H9 (cell line): Measurements from ENCODE around the gene OAS1. TPM values are rescaled to one million over a fixed set of nuclear protein-coding genes. Genes with fewer than 3 reads are reported as not detected.

Experiments
- DNase-seq: peaks from one replicate; pipeline ENCODE4 v3.0.0-alpha.2; 2017
- H2AFZ ChIP-seq: one replicate; pipeline ENCODE4 v1.6.1; 2013; ENCODE audit warnings: mild to moderate bottlenecking, low read length, control low read depth, moderate library complexity
- H2AK5ac ChIP-seq: 2 replicates; pipeline ENCODE4 v1.6.1; 2013; ENCODE audit warnings: low read length, control low read depth, mixed read lengths; ENCODE audit not compliant: insufficient read length
- H2BK120ac ChIP-seq: one replicate; pipeline ENCODE4 v1.6.1; 2013; ENCODE audit warnings: low read depth, mild to moderate bottlenecking, low read length, control low read depth, inconsistent platforms; ENCODE audit not compliant: poor library complexity, severe bottlenecking
- H2BK12ac ChIP-seq: 2 replicates; pipeline ENCODE4 v1.6.1; 2013; ENCODE audit warnings: low read length, control low read depth, mixed read lengths, low read depth; ENCODE audit not compliant: insufficient read length
- H2BK15ac ChIP-seq: 2 replicates; pipeline ENCODE4 v1.6.1; 2013; ENCODE audit warnings: low read depth, low read length, control low read depth
- H2BK20ac ChIP-seq: one replicate; pipeline ENCODE4 v1.6.1; 2013; ENCODE audit warnings: low read depth, mild to moderate bottlenecking, low read length, control low read depth, inconsistent platforms; ENCODE audit not compliant: poor library complexity, severe bottlenecking
- H2BK5ac ChIP-seq: 2 replicates; pipeline ENCODE4 v1.6.1; 2013; ENCODE audit warnings: low read length, control low read depth, mixed read lengths; ENCODE audit not compliant: insufficient read length
- H3K14ac ChIP-seq: 2 replicates; pipeline ENCODE4 v1.6.1; 2013; ENCODE audit warnings: low read length, control low read depth; ENCODE audit not compliant: insufficient read depth
- H3K18ac ChIP-seq: 2 replicates; pipeline ENCODE4 v1.6.1; 2013; ENCODE audit warnings: low read depth, mild to moderate bottlenecking, mixed read lengths, low read length, control low read depth; ENCODE audit not compliant: insufficient read length
- H3K23ac ChIP-seq: 2 replicates; pipeline ENCODE4 v1.6.1; 2013; ENCODE audit warnings: low read length, control low read depth, mixed read lengths, low read depth; ENCODE audit not compliant: insufficient read length
- H3K23me2 ChIP-seq: 2 replicates; pipeline ENCODE4 v1.6.1; 2013; ENCODE audit warnings: low read depth, mild to moderate bottlenecking, mixed read lengths, low read length, control low read depth; ENCODE audit not compliant: insufficient read length, poor library complexity, severe bottlenecking
- H3K27ac ChIP-seq: 2 replicates; pipeline ENCODE4 v1.5.1; 2013; ENCODE audit warnings: low read length, control low read depth, mixed read lengths, low read depth; ENCODE audit not compliant: insufficient read length
- H3K27me3 ChIP-seq: 2 replicates; pipeline ENCODE4 v1.6.1; 2013; ENCODE audit warnings: low read length, control low read depth, inconsistent platforms; ENCODE audit not compliant: insufficient read depth
- H3K4ac ChIP-seq: 2 replicates; pipeline ENCODE4 v1.6.1; 2013; ENCODE audit warnings: low read depth, mild to moderate bottlenecking, control low read depth, inconsistent platforms, low read length, moderate library complexity
- H3K4me1 ChIP-seq: 2 replicates; pipeline ENCODE4 v1.6.1; 2013; ENCODE audit warnings: low read length, control low read depth, inconsistent platforms; ENCODE audit not compliant: insufficient read depth
- H3K4me2 ChIP-seq: 2 replicates; pipeline ENCODE4 v1.6.1; 2013; ENCODE audit warnings: low read length, control low read depth, mixed read lengths; ENCODE audit not compliant: insufficient read length, insufficient read depth
- H3K56ac ChIP-seq: 2 replicates; pipeline ENCODE4 v1.6.1; 2013; ENCODE audit warnings: low read depth, mild to moderate bottlenecking, mixed read lengths, low read length, control low read depth; ENCODE audit not compliant: insufficient read length
- H3K79me1 ChIP-seq: 2 replicates; pipeline ENCODE4 v1.6.1; 2013; ENCODE audit warnings: low read depth, mild to moderate bottlenecking, moderate library complexity, low read length, control low read depth, inconsistent platforms; ENCODE audit not compliant: insufficient read depth, poor library complexity, severe bottlenecking
- H3K79me2 ChIP-seq: 2 replicates; pipeline ENCODE4 v1.6.1; 2013; ENCODE audit warnings: low read length, control low read depth, inconsistent platforms; ENCODE audit not compliant: insufficient read depth
- H3K9ac ChIP-seq: 2 replicates; pipeline ENCODE4 v1.6.1; 2013; ENCODE audit warnings: low read length, control low read depth, mixed read lengths; ENCODE audit not compliant: insufficient read length; ENCODE audit errors: extremely low read depth
- H3K9me3 ChIP-seq: one replicate; pipeline ENCODE4 v1.6.1; 2013; ENCODE audit warnings: low read depth, low read length, inconsistent platforms; ENCODE audit not compliant: control insufficient read depth
- H3T11ph ChIP-seq: one replicate; pipeline ENCODE4 v1.6.1; 2013; ENCODE audit warnings: mild to moderate bottlenecking, low read length, control low read depth, inconsistent platforms
- H4K20me1 ChIP-seq: one replicate; pipeline ENCODE4 v1.6.1; 2013; ENCODE audit not compliant: control insufficient read depth, insufficient read length, insufficient read depth
- H4K5ac ChIP-seq: 2 replicates; pipeline ENCODE4 v1.6.1; 2013; ENCODE audit warnings: low read depth, mild to moderate bottlenecking, mixed read lengths, low read length, control low read depth; ENCODE audit not compliant: insufficient read length
- H4K8ac ChIP-seq: replicated peaks from 2 replicates; pipeline ENCODE4 v1.6.1; 2013; ENCODE audit warnings: low read length, control low read depth, mixed read lengths, low read depth; ENCODE audit not compliant: insufficient read length
- H4K91ac ChIP-seq: 2 replicates; pipeline ENCODE4 v1.6.1; 2013; ENCODE audit warnings: low read depth, mild to moderate bottlenecking, moderate library complexity, mixed read lengths, low read length, control low read depth; ENCODE audit not compliant: insufficient read length
- H3K27ac Mint-ChIP-seq, 3 experiments: 2 replicates in 2 of 3; 3 replicates in 1 of 3; pipeline ENCODE4 v1.8.0; 2020 to 2021; ENCODE audit warnings: mixed read lengths in 3 of 3, mild to moderate bottlenecking in 1 of 3, moderate library complexity in 1 of 3
- H3K27me3 Mint-ChIP-seq: 2 replicates; pipeline ENCODE4 v1.8.0; 2021; ENCODE audit warnings: low read depth, mild to moderate bottlenecking, moderate library complexity, mixed read lengths
- H3K36me3 Mint-ChIP-seq, 3 experiments: 2 replicates in 2 of 3; 3 replicates in 1 of 3; pipeline ENCODE4 v1.8.0; 2020 to 2021; ENCODE audit warnings: low read depth in 3 of 3, mixed read lengths in 3 of 3; ENCODE audit not compliant: insufficient read depth in 1 of 3
- H3K4me1 Mint-ChIP-seq, 2 experiments: 2 replicates each; pipeline ENCODE4 v1.8.0; 2020; ENCODE audit warnings: mixed read lengths in 2 of 2
- H3K4me3 Mint-ChIP-seq, 2 experiments: 2 replicates in 1 of 2; 3 replicates in 1 of 2; pipeline ENCODE4 v1.8.0; 2020 to 2021; ENCODE audit warnings: mild to moderate bottlenecking in 2 of 2, mixed read lengths in 2 of 2, moderate library complexity in 1 of 2
- H3K9me3 Mint-ChIP-seq, 2 experiments: 2 replicates in 1 of 2; 3 replicates in 1 of 2; pipeline ENCODE4 v1.8.0; 2020; ENCODE audit warnings: mild to moderate bottlenecking in 2 of 2, mixed read lengths in 2 of 2, moderate library complexity in 1 of 2
- WGBS: extraction: QIAGEN DNeasy Blood & Tissue Kit; methylation state at CpG from one replicate; pipeline ENCODE4 v1.1.7; 2013; ENCODE audit warnings: missing lambda C conversion rate, low lambda C conversion rate, mixed read lengths; ENCODE audit not compliant: insufficient read length; ENCODE audit errors: extremely low coverage; 5-methylcytosine and 5-hydroxymethylcytosine counted together
- total RNA-seq: library from RNA; stranded (reverse); gene quantifications from 2 replicates; pipeline ENCODE4 v1.2.1, GENCODE V29; 2021
- TF ChIP-seq, protein P1 (sequence below): fragments of 200-600 bp; sonication (generic); conservative IDR thresholded peaks from 3 replicates; pipeline ENCODE4 v1.8.0; 2021; ENCODE audit warnings: antibody characterized with exemption, mild to moderate bottlenecking

The OAS1 gene
- total RNA-seq, 1 experiment from 2014 or later: not detected

DNA sequence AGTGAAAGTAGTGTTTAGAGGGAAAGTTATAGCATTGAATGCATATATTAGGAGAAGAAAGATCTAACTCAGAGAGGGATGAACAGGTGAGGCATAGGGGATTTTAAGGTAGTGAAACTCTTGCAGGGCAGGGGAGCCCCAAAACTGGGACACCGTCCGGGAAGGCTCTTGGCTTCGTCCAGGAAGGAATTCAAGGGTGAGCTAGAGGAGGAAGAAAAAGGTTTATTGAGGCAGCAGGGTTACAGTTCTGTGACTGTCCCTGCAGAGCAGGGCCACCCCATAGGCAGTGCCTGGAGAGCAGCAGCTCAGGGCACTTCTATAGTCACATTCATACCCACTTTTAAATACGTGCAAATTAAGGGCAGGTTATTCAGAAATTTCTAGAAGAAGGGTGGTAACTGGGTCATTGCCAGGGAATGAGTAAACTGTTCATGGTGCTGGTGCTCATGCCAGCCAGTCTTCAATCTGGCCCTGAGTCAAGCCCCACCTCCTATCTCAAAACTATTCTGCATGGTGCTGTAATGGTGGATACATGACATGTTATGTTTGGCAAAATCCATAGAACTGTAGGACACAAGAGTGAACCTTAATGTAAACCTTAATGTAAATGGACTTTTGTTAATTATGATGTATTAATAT lies 1.2 kb upstream of the OAS1 start:
- no peaks in the 10 kb centered on the region for H4K20me1 ChIP-seq
- peaks cover 8% of the 10 kb centered on the region in 2 experiments for H3K4me1 Mint-ChIP-seq
- H3K23ac ChIP-seq: no peak overlapping the region
- H2BK120ac ChIP-seq: no peak overlapping the region
- H3K9ac ChIP-seq: no peak overlapping the region
- H4K91ac ChIP-seq: no peak overlapping the region
- no peaks in the 10 kb centered on the region for H3K9me3 ChIP-seq
- no peak overlapping the region for H2BK15ac ChIP-seq
- no peak overlapping the region for H3K4ac ChIP-seq
- no peak overlapping the region; a peak in 1 of 7 replicates for H3K27ac Mint-ChIP-seq
- peaks cover 20 to 28% of the 10 kb centered on the region in 2 experiments for H3K9me3 Mint-ChIP-seq
- H3K56ac ChIP-seq: no peak overlapping the region
- no peaks in the 10 kb centered on the region for H3K79me1 ChIP-seq
- H2BK20ac ChIP-seq: no peak overlapping the region
- no peak for DNase-seq
- WGBS: no CpG with 5 or more reads among the region's 4 CpGs
- H3K4me2 ChIP-seq: no peak overlapping the region
- no peak overlapping the region for H2AK5ac ChIP-seq
- no peaks in the 10 kb centered on the region for H3K4me1 ChIP-seq
- no peak overlapping the region for H2BK12ac ChIP-seq
- H3K27me3 Mint-ChIP-seq: peaks cover 19% of the 10 kb centered on the region
- no peak overlapping the region for H2AFZ ChIP-seq
- no peak overlapping the region for H3K4me3 Mint-ChIP-seq
- no peak overlapping the region for H4K8ac ChIP-seq
- H4K5ac ChIP-seq: no peak overlapping the region
- no peak overlapping the region for H2BK5ac ChIP-seq
- H3K18ac ChIP-seq: no peak overlapping the region
- TF ChIP-seq, protein P1, sequence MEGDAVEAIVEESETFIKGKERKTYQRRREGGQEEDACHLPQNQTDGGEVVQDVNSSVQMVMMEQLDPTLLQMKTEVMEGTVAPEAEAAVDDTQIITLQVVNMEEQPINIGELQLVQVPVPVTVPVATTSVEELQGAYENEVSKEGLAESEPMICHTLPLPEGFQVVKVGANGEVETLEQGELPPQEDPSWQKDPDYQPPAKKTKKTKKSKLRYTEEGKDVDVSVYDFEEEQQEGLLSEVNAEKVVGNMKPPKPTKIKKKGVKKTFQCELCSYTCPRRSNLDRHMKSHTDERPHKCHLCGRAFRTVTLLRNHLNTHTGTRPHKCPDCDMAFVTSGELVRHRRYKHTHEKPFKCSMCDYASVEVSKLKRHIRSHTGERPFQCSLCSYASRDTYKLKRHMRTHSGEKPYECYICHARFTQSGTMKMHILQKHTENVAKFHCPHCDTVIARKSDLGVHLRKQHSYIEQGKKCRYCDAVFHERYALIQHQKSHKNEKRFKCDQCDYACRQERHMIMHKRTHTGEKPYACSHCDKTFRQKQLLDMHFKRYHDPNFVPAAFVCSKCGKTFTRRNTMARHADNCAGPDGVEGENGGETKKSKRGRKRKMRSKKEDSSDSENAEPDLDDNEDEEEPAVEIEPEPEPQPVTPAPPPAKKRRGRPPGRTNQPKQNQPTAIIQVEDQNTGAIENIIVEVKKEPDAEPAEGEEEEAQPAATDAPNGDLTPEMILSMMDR: no peak
- H3K27me3 ChIP-seq: no peaks in the 10 kb centered on the region
- H3K23me2 ChIP-seq: no peaks in the 10 kb centered on the region
- H3K14ac ChIP-seq: no peak overlapping the region
- no peak overlapping the region for H3K27ac ChIP-seq
- H3K36me3 Mint-ChIP-seq: peaks cover 0 to 12% (median 6%) of the 10 kb centered on the region in 3 experiments; a peak in 5 of 7 replicates
- H3T11ph ChIP-seq: no peak overlapping the region
- no peaks in the 10 kb centered on the region for H3K79me2 ChIP-seq
